CD4-positive, alpha-beta T cell (primary cell): ENCODE results near the gene TGM3. TPM values are rescaled to one million over a fixed set of nuclear protein-coding genes. Genes with fewer than 3 reads are reported as not detected.

Experiments used
- ATAC-seq: fragments of 200-7000 bp; cut with Tn5 transposase; one replicate; pipeline ENCODE4 v1.10.0; 2022; ENCODE audit warnings: mild to moderate bottlenecking; ENCODE audit not compliant: poor library complexity
- CTCF ChIA-PET: fragments of 350-600 bp; sonication (Branson Sonifier 250); formaldehyde crosslinking; loops from one replicate; lab custom pipeline; 2021; ENCODE audit warnings: antibody characterized with exemption, inconsistent platforms; lab: Charles Lee
- POLR2A ChIA-PET: fragments of 350-600 bp; sonication (Branson Sonifier 250); formaldehyde crosslinking; loops from one replicate; lab custom pipeline; 2021; ENCODE audit warnings: antibody characterized with exemption, inconsistent platforms; lab: Charles Lee
- DNase-seq, 14 experiments: peaks; one replicate each; pipeline ENCODE4 v3.0.0-alpha.2; 2013 to 2020; ENCODE audit warnings: mixed read lengths in 2 of 14
- H3K27ac ChIP-seq, 2 donors: one replicate each; pipeline versions ENCODE4 v1.5.1 to v1.7.0; 2013; ENCODE audit warnings: low read length in 2 of 2, low read depth in 1 of 2, mild to moderate bottlenecking in 1 of 2
- H3K27me3 ChIP-seq, 2 experiments: 1 replicate in 1 of 2; 2 replicates in 1 of 2; pipeline versions ENCODE4 v1.6.1 to v1.7.0; 2013; ENCODE audit warnings: low read length in 2 of 2, control low read depth in 1 of 2, mild to moderate bottlenecking in 1 of 2, moderate library complexity in 1 of 2; ENCODE audit not compliant: insufficient read depth in 2 of 2, control insufficient read depth in 1 of 2
- H3K36me3 ChIP-seq: one replicate; pipeline ENCODE4 v1.6.1; 2013; ENCODE audit warnings: low read length, control low read depth; ENCODE audit not compliant: insufficient read depth
- H3K4me1 ChIP-seq: one replicate; pipeline ENCODE4 v1.6.1; 2013; ENCODE audit warnings: low read length, control low read depth; ENCODE audit not compliant: insufficient read depth
- H3K4me3 ChIP-seq: one replicate; pipeline ENCODE4 v1.5.1; 2013; ENCODE audit warnings: mild to moderate bottlenecking, low read length, moderate library complexity
- H3K9me3 ChIP-seq, 2 experiments: 1 replicate in 1 of 2; 2 replicates in 1 of 2; pipeline versions ENCODE4 v1.6.1 to v1.7.0; 2013; ENCODE audit warnings: low read length in 2 of 2, mild to moderate bottlenecking in 2 of 2, control low read depth in 1 of 2, moderate library complexity in 1 of 2; ENCODE audit not compliant: control insufficient read depth in 1 of 2, insufficient read depth in 1 of 2
- H3K27ac Mint-ChIP-seq: one replicate; pipeline ENCODE4 v1.8.0; 2020; ENCODE audit warnings: mixed read lengths
- H3K27me3 Mint-ChIP-seq: one replicate; pipeline ENCODE4 v1.8.0; 2021; ENCODE audit warnings: mixed read lengths
- H3K36me3 Mint-ChIP-seq: one replicate; pipeline ENCODE4 v1.8.0; 2021; ENCODE audit warnings: low read depth, mixed read lengths
- H3K4me1 Mint-ChIP-seq: one replicate; pipeline ENCODE4 v1.8.0; 2021; ENCODE audit warnings: low read depth, mixed read lengths
- H3K4me3 Mint-ChIP-seq: one replicate; pipeline ENCODE4 v1.8.0; 2020; ENCODE audit warnings: mild to moderate bottlenecking, mixed read lengths
- H3K9me3 Mint-ChIP-seq: one replicate; pipeline ENCODE4 v1.8.0; 2020; ENCODE audit warnings: mixed read lengths
- intact Hi-C, 2 experiments: fragments of 100-400 bp; cut with DNase I in 1 of 2; cut with micrococcal nuclease in 1 of 2; formaldehyde crosslinking; loops; one replicate each; pipeline versions ENCODE4 v1.15.1 to v1.9.0; 2023 to 2025; cut with DNase I, micrococcal nuclease
- total RNA-seq, 174 experiments: library from RNA in 2 of 174; stranded (reverse) in 2 of 174; gene quantifications; one replicate each; pipeline ENCODE4 v1.2.3 and lab custom pipeline; 2021 to 2026
- TF ChIP-seq, protein P1 (sequence below): fragments of 200-600 bp; IDR thresholded peaks from one replicate; pipeline ENCODE4 v1.8.0; 2022; ENCODE audit warnings: antibody characterized with exemption, mild to moderate bottlenecking

The TGM3 gene
- total RNA-seq, 2 experiments from 2014 or later: not detected

DNA sequence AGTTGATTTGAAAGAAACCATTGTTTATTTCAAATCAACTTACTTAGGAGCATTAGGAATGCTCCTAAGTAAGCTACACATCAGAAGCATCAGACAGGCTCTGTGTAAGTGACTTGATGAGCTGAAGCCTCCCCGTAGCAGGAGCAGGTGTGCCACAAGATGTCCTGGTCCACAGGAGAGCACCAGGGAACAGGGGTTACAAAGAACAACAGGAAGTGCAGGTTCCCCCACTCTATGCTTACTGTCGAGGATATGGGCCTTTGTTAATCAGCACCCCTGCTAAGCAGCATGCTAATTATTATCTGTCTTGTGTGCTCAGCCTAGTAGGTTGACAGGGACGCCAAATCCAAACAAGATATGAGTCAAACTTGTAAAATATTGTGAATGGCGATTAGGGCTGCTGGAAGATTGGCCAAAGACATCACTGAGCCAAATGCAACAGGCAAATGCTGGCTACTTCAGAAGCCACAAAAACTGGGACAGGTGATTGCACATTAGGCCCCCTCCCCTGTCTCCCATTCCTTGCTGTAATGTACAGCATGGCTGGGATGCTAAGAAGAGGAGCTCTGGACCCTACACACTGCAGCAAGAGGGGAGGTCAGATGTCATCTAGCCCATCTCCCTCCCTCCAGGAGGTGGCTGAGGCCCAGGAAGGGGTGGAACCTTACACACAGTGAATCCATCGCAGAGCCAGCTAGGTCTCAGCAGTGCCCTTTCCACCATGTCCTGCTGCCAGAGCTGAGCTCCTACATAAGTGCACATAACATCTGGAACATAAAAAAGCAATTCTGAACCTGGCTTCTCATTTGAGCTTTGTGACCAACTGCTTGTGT is 939 bp downstream of the TGM3 start:
- peaks cover 25% of the 10 kb centered on the region for H3K27me3 Mint-ChIP-seq
- H3K9me3 Mint-ChIP-seq: no peaks in the 10 kb centered on the region
- Histone ChIP-seq H3K27ac (no peak overlapping the region), H3K36me3 (no peaks in the 10 kb centered on the region), H3K27me3 (peaks cover 0 to 4% of the 10 kb centered on the region in 2 experiments), H3K4me3 (no peak overlapping the region), H3K4me1 (no peaks in the 10 kb centered on the region), H3K9me3 (no peaks in the 10 kb centered on the region)
- H3K36me3 Mint-ChIP-seq: no peaks in the 10 kb centered on the region
- ATAC-seq (no peak), DNase-seq (no peak)
- no peaks in the 10 kb centered on the region for H3K4me1 Mint-ChIP-seq
- ChIA-PET CTCF (no interaction called here), POLR2A (no interaction called here)
- TF ChIP-seq, protein P1, sequence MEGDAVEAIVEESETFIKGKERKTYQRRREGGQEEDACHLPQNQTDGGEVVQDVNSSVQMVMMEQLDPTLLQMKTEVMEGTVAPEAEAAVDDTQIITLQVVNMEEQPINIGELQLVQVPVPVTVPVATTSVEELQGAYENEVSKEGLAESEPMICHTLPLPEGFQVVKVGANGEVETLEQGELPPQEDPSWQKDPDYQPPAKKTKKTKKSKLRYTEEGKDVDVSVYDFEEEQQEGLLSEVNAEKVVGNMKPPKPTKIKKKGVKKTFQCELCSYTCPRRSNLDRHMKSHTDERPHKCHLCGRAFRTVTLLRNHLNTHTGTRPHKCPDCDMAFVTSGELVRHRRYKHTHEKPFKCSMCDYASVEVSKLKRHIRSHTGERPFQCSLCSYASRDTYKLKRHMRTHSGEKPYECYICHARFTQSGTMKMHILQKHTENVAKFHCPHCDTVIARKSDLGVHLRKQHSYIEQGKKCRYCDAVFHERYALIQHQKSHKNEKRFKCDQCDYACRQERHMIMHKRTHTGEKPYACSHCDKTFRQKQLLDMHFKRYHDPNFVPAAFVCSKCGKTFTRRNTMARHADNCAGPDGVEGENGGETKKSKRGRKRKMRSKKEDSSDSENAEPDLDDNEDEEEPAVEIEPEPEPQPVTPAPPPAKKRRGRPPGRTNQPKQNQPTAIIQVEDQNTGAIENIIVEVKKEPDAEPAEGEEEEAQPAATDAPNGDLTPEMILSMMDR: no peak
- intact Hi-C loops: no loop called here
- no peak overlapping the region for H3K4me3 Mint-ChIP-seq
- H3K27ac Mint-ChIP-seq: no peak overlapping the region

DNA sequence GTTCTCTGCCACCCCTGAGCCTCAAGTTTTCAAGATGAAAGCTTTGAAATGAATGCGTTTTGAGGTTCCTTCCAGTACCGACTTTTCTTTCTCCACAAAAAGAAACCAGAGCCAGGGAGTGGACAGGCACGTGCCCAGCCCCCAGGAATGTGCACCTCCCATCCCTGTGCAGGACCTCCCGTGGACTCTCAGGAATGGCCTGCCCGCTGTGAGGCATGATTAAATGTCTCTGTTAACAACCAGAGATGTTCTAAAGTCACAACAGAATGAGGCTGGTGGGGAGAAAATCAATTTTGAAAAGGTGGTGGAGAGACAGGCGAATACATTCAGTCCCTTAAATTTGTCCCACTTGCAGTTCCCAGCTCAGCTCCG is 1.5 kb downstream of the TGM3 start:
- ChIA-PET CTCF (no interaction called here), POLR2A (no interaction called here)
- Histone ChIP-seq H3K27me3 (peaks cover 0 to 4% of the 10 kb centered on the region in 2 experiments), H3K36me3 (no peaks in the 10 kb centered on the region), H3K4me1 (no peaks in the 10 kb centered on the region), H3K27ac (no peak overlapping the region), H3K4me3 (no peak overlapping the region), H3K9me3 (no peaks in the 10 kb centered on the region)
- no peaks in the 10 kb centered on the region for H3K36me3 Mint-ChIP-seq
- no peak for ATAC-seq
- intact Hi-C loops: no loop called here
- TF ChIP-seq, protein P1: no peak
- no peak overlapping the region for H3K27ac Mint-ChIP-seq
- no peaks in the 10 kb centered on the region for H3K9me3 Mint-ChIP-seq
- H3K27me3 Mint-ChIP-seq: peaks cover 25% of the 10 kb centered on the region
- no peak for DNase-seq
- no peak overlapping the region for H3K4me3 Mint-ChIP-seq
- H3K4me1 Mint-ChIP-seq: no peaks in the 10 kb centered on the region

DNA sequence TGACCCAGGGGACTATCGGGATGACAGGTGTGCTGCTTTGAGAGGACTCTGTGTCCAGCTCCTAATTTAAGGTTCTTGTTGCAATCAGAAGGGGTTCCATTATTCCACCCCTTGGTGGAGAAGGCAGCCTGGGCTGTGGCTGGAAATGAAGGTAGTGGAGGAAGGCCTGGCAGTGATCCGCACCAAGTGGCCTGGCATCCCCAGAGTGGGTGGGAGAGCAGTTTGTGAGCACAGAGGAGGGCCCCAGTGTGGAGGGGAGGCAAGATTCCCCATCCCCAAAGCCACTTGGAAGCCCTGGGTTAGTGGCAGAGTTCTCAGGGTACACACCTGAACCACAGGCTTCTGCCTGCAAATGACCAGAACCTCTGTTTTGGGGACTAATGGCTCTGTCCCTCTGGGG is 2.3 kb downstream of the TGM3 start:
- Mint-ChIP-seq H3K9me3 (no peaks in the 10 kb centered on the region), H3K36me3 (no peaks in the 10 kb centered on the region), H3K4me3 (no peak overlapping the region), H3K27me3 (peaks cover 25% of the 10 kb centered on the region), H3K27ac (no peak overlapping the region), H3K4me1 (no peaks in the 10 kb centered on the region)
- no peaks in the 10 kb centered on the region for H3K9me3 ChIP-seq
- no peaks in the 10 kb centered on the region for H3K4me1 ChIP-seq
- H3K27me3 ChIP-seq: peaks cover 0 to 4% of the 10 kb centered on the region in 2 experiments
- intact Hi-C loops: no loop called here
- DNase-seq (no peak), ATAC-seq (no peak)
- no peak overlapping the region for H3K27ac ChIP-seq
- ChIA-PET CTCF (no interaction called here), POLR2A (no interaction called here)
- no peak overlapping the region for H3K4me3 ChIP-seq
- H3K36me3 ChIP-seq: no peaks in the 10 kb centered on the region
- TF ChIP-seq, protein P1: no peak
